Anterior cingulate cortex (tissue), 58 donors: ENCODE results near the gene KCNB1.

Source experiments
- DNase-seq, 58 donors: peaks; one replicate each; lab custom pipeline; 2025; lab: John Stamatoyannopoulos, UW

Gene KCNB1

DNA sequence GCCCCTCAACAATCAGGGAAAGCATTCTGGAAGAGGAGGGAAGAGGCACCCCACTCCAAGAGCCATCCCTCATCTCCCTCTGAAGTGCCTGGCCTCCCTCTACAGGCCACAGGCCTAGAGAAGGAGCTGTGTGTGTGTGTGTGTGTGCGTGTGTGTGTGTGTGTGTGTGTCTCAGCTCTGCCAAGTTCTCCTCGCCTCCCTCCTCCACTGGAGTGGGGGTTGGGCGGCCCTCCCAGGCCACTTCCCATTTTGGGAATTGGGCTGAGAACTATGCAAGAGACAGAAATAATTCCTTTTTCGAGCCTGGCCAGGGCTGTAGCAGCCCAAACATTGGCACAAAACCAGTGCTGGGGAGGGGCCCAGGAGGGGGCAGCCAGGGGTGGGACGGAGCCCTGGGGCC is 35.7 kb downstream of the KCNB1 start:
- peak in 52 of 58 donors; percentile 15 to 75 (median 40) for DNase-seq

GRCh38 chr20:49446080-49446479 is 36.4 kb downstream of the KCNB1 start:
- DNase-seq: no peak

- DNase-seq: no peak
These were observed 37.3 kb downstream of the KCNB1 start for GRCh38 chr20:49445176-49445575.

DNA sequence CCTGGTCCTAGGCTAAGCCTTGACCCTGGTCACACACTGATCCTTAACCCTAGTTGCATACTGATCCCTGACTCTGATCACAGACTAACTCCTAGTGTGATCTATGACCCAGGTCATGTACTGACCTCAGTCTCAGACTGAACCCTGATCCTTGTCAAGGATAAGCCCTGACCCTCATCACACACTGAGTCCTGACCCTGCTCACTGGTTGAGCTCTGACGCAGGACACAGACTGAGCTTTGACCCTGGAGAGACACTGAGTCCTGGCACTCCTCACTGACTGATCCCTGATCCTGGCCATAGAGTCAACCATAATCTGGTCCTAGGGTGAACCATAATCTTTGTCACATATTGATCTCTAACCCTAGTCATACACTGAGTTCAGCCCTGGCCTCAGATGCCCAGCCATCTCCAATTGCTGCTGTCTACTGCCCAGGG is 37.9 kb downstream of the KCNB1 start:
- DNase-seq: no peak

- no peak for DNase-seq
These were observed 45.4 kb downstream of the KCNB1 start for GRCh38 chr20:49437057-49437456.

DNA sequence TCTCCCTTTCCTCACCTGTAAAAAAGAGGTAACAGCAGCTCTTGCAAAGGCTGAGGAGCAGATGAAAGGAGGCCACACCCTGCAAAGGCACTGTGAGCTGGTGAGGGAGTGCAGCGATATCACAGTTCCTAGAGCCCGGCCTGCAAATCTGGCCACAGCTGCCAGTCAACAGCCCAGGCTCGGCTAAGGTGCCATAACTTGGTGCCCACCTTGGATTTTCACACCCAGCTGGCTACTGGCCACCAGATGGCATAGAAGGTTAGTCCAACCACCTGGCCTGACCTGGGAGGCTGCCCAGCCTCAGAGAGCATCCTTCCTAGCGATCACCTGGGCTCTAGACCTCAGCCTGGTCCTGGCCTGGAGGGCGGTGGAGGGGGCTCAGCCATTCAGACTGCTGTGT is 46.8 kb downstream of the KCNB1 start:
- no peak for DNase-seq

GRCh38 chr20:49433333-49433732 is 49.1 kb downstream of the KCNB1 start:
- no peak for DNase-seq

GRCh38 chr20:49432550-49432949 is 49.9 kb downstream of the KCNB1 start:
- peak in 16 of 58 donors; percentile 2 to 38 (median 19) for DNase-seq

GRCh38 chr20:49431329-49431728 is 51.1 kb downstream of the KCNB1 start:
- no peak for DNase-seq

DNA sequence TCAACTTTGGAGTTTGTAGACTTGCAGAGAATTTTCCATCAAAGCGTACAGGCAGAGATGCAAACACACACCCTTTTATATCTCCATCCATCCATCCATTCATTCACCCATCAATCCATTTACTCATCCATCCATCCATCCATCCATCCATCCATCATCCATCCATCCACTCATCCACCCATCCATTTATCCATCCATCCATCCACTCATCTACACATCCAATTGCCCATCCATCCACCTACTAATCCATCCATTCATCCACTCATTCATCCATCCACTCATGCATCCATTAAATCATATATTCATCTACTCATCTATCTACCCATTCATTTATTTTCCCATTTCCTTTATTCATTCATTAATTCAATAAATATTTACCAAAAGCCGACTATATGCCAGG is 52.1 kb downstream of the KCNB1 start:
- no peak for DNase-seq

DNA sequence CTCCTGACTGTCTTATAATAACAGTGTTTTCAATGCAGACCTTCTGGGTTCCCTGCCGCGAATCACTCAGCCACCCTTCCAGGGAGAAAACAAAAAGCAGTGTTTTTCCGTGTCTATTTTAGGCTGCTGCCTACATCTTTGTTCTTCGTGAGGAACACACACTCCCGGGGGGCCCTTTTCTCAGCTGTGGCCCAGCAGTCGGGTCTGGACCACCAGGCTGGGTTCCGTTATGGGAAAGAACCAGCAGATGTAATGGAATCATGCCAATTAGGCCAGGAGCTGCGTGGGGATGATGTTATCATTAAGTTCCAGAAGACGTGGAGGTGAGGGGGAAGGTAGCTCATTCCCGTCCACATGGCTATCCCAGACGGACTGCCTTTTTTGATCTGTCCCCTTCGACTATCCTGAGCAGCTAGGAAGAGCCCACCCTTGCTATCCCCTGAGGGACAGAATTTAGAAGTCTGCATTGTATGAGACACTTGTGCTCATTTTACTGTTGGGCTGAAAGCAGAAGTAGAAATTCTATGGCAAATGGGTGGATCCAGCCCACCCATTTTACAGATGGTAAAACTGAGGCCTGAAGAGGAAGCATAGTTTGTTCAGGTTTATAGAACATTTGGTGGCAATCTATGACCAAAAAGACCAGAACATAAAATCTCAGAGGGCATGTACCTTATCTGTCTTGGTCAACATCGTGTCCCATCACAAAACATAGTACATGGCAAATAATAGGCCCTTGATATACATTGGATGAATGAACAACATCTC is 54.5 kb downstream of the KCNB1 start:
- DNase-seq: peak in 26 of 58 donors; percentile 3 to 64 (median 26)

DNA sequence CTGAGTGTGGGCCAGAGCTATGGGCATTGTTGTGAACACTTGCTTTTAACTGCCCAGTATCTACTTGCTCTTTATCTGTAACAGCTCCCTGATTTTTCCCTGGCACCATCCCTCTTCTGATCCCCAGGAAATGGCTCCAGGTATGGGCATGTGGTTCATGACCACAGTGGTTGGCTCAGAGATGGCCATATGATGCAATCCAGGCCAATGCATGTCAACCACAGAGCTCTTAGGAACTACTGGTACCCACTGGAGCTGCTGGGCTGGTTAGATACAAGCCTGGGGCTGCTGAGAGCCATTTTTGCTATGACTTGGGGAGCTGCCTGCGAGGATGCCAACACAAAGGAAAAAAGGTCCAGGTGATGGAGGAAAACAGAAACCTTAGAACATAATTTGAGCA is 55.6 kb downstream of the KCNB1 start:
- no peak for DNase-seq

DNA sequence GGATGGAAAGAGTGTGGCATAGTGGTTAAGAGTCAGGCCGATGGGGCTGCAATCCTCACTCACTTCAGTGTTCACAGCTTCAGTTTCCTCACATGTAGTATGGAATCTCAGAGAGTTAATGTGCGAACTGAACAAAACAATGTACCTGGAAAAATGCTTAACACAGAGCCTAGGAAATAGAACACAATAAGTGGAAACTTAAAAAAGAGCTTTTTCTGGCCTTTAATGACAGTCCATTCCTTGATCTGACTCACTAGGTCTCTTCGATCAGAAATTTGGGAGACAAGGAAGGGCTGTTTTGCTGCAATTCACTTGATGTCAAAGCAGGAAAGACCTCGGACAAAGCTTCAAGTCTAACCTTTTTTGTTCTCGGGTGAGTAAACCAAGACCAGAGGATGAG is 56.1 kb downstream of the KCNB1 start:
- DNase-seq: no peak

DNA sequence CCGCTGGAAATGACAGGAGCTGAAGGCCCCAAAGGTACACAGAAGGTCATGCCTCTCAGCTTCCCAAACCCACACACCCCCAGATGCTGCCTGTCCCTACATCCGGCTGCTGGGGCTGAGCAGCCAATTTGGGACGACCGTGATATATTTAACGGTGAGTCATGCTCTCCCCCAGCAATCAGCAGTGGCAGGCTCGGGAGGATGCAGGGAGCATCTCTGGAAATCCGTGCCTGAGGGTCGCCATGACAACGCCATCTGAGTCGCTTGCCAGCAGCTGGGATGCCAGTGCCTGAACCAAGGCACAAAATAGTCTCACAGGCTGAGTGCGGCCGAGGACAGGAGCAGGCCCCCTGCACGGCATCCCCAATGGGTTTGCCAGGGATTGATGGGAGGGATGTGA is 57.9 kb downstream of the KCNB1 start:
- peak in 56 of 58 donors; percentile 11 to 90 (median 62) for DNase-seq

DNA sequence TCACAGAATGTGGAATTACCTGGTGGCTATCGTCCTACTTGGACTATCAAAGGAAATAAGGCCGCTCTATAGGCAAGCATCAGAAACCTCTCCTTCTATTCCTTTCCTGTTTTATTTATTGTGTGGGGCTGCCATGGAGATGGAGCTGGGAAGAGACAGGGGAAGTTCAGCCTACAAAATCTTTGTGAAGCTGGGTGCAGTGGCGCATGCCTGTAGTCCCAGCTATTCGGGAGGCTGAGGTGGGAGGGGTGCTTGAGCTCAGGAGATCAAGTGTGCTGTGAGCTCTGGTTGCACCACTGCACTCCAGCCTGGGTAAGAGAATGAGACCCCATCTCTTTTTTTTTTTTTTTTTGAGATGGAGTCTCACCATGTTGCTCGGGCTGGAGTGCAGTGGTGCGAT is 60.3 kb downstream of the KCNB1 start:
- DNase-seq: peak in 2 of 58 donors; percentile 10 to 13

- DNase-seq: no peak
These were observed 61.6 kb downstream of the KCNB1 start for GRCh38 chr20:49420811-49421295.

GRCh38 chr20:49420292-49420691 is 62.2 kb downstream of the KCNB1 start:
- no peak for DNase-seq

GRCh38 chr20:49419785-49420184 is 62.7 kb downstream of the KCNB1 start:
- DNase-seq: no peak

GRCh38 chr20:49418809-49419208 is 63.7 kb downstream of the KCNB1 start:
- no peak for DNase-seq

GRCh38 chr20:49417843-49418555 is 64.5 kb downstream of the KCNB1 start:
- DNase-seq: no peak

GRCh38 chr20:49415668-49416044 is 66.8 kb downstream of the KCNB1 start:
- DNase-seq: no peak
